Renal pelvis (tissue), 4 donors: ENCODE measurements around the gene GATAD2A. TPM values are rescaled to one million over a fixed set of nuclear protein-coding genes. Genes with fewer than 3 reads are reported as not detected.
A peak's percentile ranks its signal among the peaks of the same experiment; 100 is the strongest.
"Not testable (repeated sequence)": the region's sequence is repeated elsewhere in the genome, so short reads cannot be mapped to it uniquely, and the experiment has no call there.

Experiments
- DNase-seq: peaks from one replicate; pipeline ENCODE4 v3.0.0-alpha.2; 2013
- polyA plus RNA-seq, 3 donors: library from polyadenylated mRNA; unstranded; fragments of 120-200 nt; gene quantifications; one replicate each; pipeline ENCODE4 v1.2.1, GENCODE V29; 2013; ENCODE audit not compliant: insufficient read length in 3 of 3

GATAD2A gene
- polyA plus RNA-seq, 3 donors = 48.7 to 61.4 (median 56.4) TPM

GRCh38 chr19:19444681-19445155 is 39.2 kb downstream of the GATAD2A start:
- DNase-seq = no peak

- no peak for DNase-seq
These were observed 39.8 kb downstream of the GATAD2A start for GRCh38 chr19:19445288-19445687.

GRCh38 chr19:19445911-19446361 is 40.5 kb downstream of the GATAD2A start:
- no peak for DNase-seq

- no peak for DNase-seq
These were observed 41.4 kb downstream of the GATAD2A start for GRCh38 chr19:19446655-19447437.

- no peak for DNase-seq
These were observed 42.2 kb downstream of the GATAD2A start for GRCh38 chr19:19447536-19448237.

GRCh38 chr19:19448238-19448544 is 42.7 kb downstream of the GATAD2A start:
- DNase-seq = no peak

GRCh38 chr19:19451429-19452242 is 46.2 kb downstream of the GATAD2A start:
- DNase-seq = no peak

GRCh38 chr19:19452243-19453124 is 47.0 kb downstream of the GATAD2A start:
- no peak for DNase-seq

GRCh38 chr19:19453125-19453454 is 47.6 kb downstream of the GATAD2A start:
- DNase-seq = no peak

- DNase-seq = not testable (repeated sequence)
These were observed 49.9 kb downstream of the GATAD2A start for GRCh38 chr19:19455166-19455919.

GRCh38 chr19:19457671-19458070 is 52.2 kb downstream of the GATAD2A start:
- DNase-seq = no peak

- no peak for DNase-seq
These were observed 52.8 kb downstream of the GATAD2A start for GRCh38 chr19:19458110-19458816.

GRCh38 chr19:19459073-19459472 is 53.6 kb downstream of the GATAD2A start:
- DNase-seq = no peak

GRCh38 chr19:19459707-19460251 is 54.3 kb downstream of the GATAD2A start:
- DNase-seq = no peak

- no peak for DNase-seq
These were observed 54.8 kb downstream of the GATAD2A start for GRCh38 chr19:19460258-19460731.

GRCh38 chr19:19460761-19461265 is 55.3 kb downstream of the GATAD2A start:
- DNase-seq = no peak

GRCh38 chr19:19461306-19461670 is 55.8 kb downstream of the GATAD2A start:
- no peak for DNase-seq

GRCh38 chr19:19461671-19462622 is 56.5 kb downstream of the GATAD2A start:
- peak; percentile 79 for DNase-seq
